Endodermal cell (in vitro differentiated cells): ENCODE data around the gene KLF1. TPM values are rescaled to one million over a fixed set of nuclear protein-coding genes. Genes with fewer than 3 reads are reported as not detected.
A peak's percentile ranks its signal among the peaks of the same experiment; 100 is the strongest.

ENCODE experiments used
- DNase-seq: peaks from one replicate; pipeline ENCODE4 v3.0.0-alpha.2; 2017
- H3K27ac ChIP-seq: 2 replicates; pipeline ENCODE4 v1.5.1; 2013; ENCODE audit warnings: mild to moderate bottlenecking, low read depth, low read length, moderate library complexity
- H3K27me3 ChIP-seq: 2 replicates; pipeline ENCODE4 v1.6.1; 2013; ENCODE audit warnings: mild to moderate bottlenecking, low read length, moderate library complexity; ENCODE audit not compliant: insufficient read depth, control insufficient read depth, poor library complexity, severe bottlenecking
- H3K36me3 ChIP-seq: 2 replicates; pipeline ENCODE4 v1.7.0; 2013; ENCODE audit warnings: mild to moderate bottlenecking, low read length, moderate library complexity; ENCODE audit not compliant: control insufficient read depth, insufficient read depth
- H3K4me1 ChIP-seq: one replicate; pipeline ENCODE4 v1.7.0; 2013; ENCODE audit warnings: low read length; ENCODE audit not compliant: control insufficient read depth, insufficient read depth
- H3K4me3 ChIP-seq: 2 replicates; pipeline ENCODE4 v1.5.1; 2013; ENCODE audit warnings: mild to moderate bottlenecking, low read length, moderate library complexity
- H3K9ac ChIP-seq: 2 replicates; pipeline ENCODE4 v1.6.1; 2013; ENCODE audit warnings: mild to moderate bottlenecking, low read length, moderate library complexity; ENCODE audit not compliant: poor library complexity, severe bottlenecking; ENCODE audit errors: extremely low read depth
- H3K9me3 ChIP-seq: 2 replicates; pipeline ENCODE4 v1.6.1; 2013; ENCODE audit warnings: mild to moderate bottlenecking, low read length, moderate library complexity; ENCODE audit not compliant: control insufficient read depth
- H3K27ac Mint-ChIP-seq: 2 replicates; pipeline ENCODE4 v1.8.0; 2020; ENCODE audit warnings: mixed read lengths
- H3K27me3 Mint-ChIP-seq: 2 replicates; pipeline ENCODE4 v1.8.0; 2021; ENCODE audit warnings: mild to moderate bottlenecking, mixed read lengths; ENCODE audit not compliant: insufficient read depth
- H3K36me3 Mint-ChIP-seq: 2 replicates; pipeline ENCODE4 v1.8.0; 2020; ENCODE audit warnings: low read depth, mixed read lengths
- H3K4me1 Mint-ChIP-seq: 2 replicates; pipeline ENCODE4 v1.8.0; 2020; ENCODE audit warnings: mixed read lengths
- H3K4me3 Mint-ChIP-seq: 2 replicates; pipeline ENCODE4 v1.8.0; 2020; ENCODE audit warnings: mild to moderate bottlenecking, moderate library complexity, mixed read lengths
- H3K9me3 Mint-ChIP-seq: 2 replicates; pipeline ENCODE4 v1.8.0; 2020; ENCODE audit warnings: mild to moderate bottlenecking, mixed read lengths
- CTCF ChIP-seq: fragments of 200-600 bp; sonication (generic); conservative IDR thresholded peaks from 2 replicates; pipeline ENCODE4 v1.5.0; 2021; ENCODE audit warnings: antibody characterized with exemption, mild to moderate bottlenecking
- WGBS, 2 experiments: methylation state at CpG; one replicate each; pipeline versions ENCODE4 v1.1.5 to v1.1.7; 2013; ENCODE audit warnings: missing lambda C conversion rate in 2 of 2, mixed read lengths in 1 of 2; ENCODE audit not compliant: insufficient coverage in 1 of 2, insufficient read length in 1 of 2; 5-methylcytosine and 5-hydroxymethylcytosine counted together
- total RNA-seq, 2 donors: library from RNA; stranded (reverse); fragmentation: NEBNext Ultra II Directional in 1 of 2; extraction: Animal tissue kit (Norgen Biotek cat#: 25700) in 1 of 2; gene quantifications; 2 replicates in 1 of 2; 3 replicates in 1 of 2; pipeline ENCODE4 v1.2.1, GENCODE V29; 2021

The KLF1 gene
- total RNA-seq, 2 donors from 2014 or later = 0.91 to 1.0 TPM

- Histone ChIP-seq H3K4me3 (peak overlapping the region; percentile 78), H3K27me3 (peaks cover 29% of the 10 kb centered on the region), H3K9me3 (no peaks in the 10 kb centered on the region), H3K4me1 (no peaks in the 10 kb centered on the region), H3K9ac (peak overlapping the region; percentile 34), H3K27ac (peak overlapping the region; percentile 73), H3K36me3 (no peaks in the 10 kb centered on the region)
- TF ChIP-seq CTCF = no peak
- Mint-ChIP-seq H3K9me3 (no peaks in the 10 kb centered on the region), H3K27ac (peak overlapping the region; percentile 94), H3K36me3 (no peaks in the 10 kb centered on the region), H3K4me1 (no peaks in the 10 kb centered on the region), H3K27me3 (peaks cover 53% of the 10 kb centered on the region), H3K4me3 (peak overlapping the region; percentile 55)
- peak; percentile 98 for DNase-seq
- 4 to 7% methylated on average over 3 to 29 of the region's 29 CpGs for WGBS, 2 experiments
Measured at GRCh38 chr19:12841094-12841493, 45.9 kb downstream of the KLF1 start.

GRCh38 chr19:12840091-12841079, 46.6 kb downstream of the KLF1 start:
- no peaks in the 10 kb centered on the region for H3K36me3 Mint-ChIP-seq
- WGBS, 2 experiments = 19 to 32% methylated on average over 16 to 43 of the region's 43 CpGs
- no peaks in the 10 kb centered on the region for H3K36me3 ChIP-seq

More at GRCh38 chr19:12840091-12841079, 46.6 kb downstream of the KLF1 start:
- Histone ChIP-seq H3K9me3 (no peaks in the 10 kb centered on the region), H3K27ac (peak overlapping the region; percentile 73), H3K27me3 (peaks cover 36% of the 10 kb centered on the region), H3K9ac (peak overlapping the region; percentile 34), H3K4me1 (no peaks in the 10 kb centered on the region), H3K4me3 (peak overlapping the region; percentile 78)
- H3K27ac Mint-ChIP-seq = peak overlapping the region; percentile 94
- H3K9me3 Mint-ChIP-seq = no peaks in the 10 kb centered on the region
- TF ChIP-seq CTCF = no peak
- H3K27me3 Mint-ChIP-seq = peaks cover 60% of the 10 kb centered on the region
- no peaks in the 10 kb centered on the region for H3K4me1 Mint-ChIP-seq
- DNase-seq = peak; percentile 100
- peak overlapping the region; percentile 55 for H3K4me3 Mint-ChIP-seq
